ENCODE results near the gene FLT1.

GRCh38 chr13:28463481-28463880 is 31.4 kb downstream of the FLT1 start:
- TF ChIP-seq, protein P1, sequence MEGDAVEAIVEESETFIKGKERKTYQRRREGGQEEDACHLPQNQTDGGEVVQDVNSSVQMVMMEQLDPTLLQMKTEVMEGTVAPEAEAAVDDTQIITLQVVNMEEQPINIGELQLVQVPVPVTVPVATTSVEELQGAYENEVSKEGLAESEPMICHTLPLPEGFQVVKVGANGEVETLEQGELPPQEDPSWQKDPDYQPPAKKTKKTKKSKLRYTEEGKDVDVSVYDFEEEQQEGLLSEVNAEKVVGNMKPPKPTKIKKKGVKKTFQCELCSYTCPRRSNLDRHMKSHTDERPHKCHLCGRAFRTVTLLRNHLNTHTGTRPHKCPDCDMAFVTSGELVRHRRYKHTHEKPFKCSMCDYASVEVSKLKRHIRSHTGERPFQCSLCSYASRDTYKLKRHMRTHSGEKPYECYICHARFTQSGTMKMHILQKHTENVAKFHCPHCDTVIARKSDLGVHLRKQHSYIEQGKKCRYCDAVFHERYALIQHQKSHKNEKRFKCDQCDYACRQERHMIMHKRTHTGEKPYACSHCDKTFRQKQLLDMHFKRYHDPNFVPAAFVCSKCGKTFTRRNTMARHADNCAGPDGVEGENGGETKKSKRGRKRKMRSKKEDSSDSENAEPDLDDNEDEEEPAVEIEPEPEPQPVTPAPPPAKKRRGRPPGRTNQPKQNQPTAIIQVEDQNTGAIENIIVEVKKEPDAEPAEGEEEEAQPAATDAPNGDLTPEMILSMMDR (optimal IDR thresholded peaks at IDR 0.05 in 1 of 3, IDR thresholded peaks at IDR 0.05 in 1 of 3, conservative IDR thresholded peaks at IDR 0.05 in 1 of 3; ENCODE audit: extremely low read depth in 1 of 3, insufficient read depth in 2 of 3, low read length in 3 of 3) = no peak
- TF ChIP-seq EZH2 (IDR thresholded peaks at IDR 0.05; ENCODE audit: low read length) = no peak
